Neural cell (in vitro differentiated cells): ENCODE results near the gene LYPD1. TPM values are rescaled to one million over a fixed set of nuclear protein-coding genes. Genes with fewer than 3 reads are reported as not detected.

Experiments used
- H2AFZ ChIP-seq: fragments of 200-600, 300-800 bp; sonication (generic), shearing (Covaris generic); 2 replicates; pipeline ENCODE4 v1.6.0; 2014; ENCODE audit warnings: low read depth, mild to moderate bottlenecking, antibody characterized with exemption, low read length, moderate library complexity
- H3F3A ChIP-seq: fragments of 200-600 bp; shearing (Covaris generic); 2 replicates; pipeline ENCODE4 v1.6.1; 2016; ENCODE audit warnings: mild to moderate bottlenecking, moderate library complexity, mixed read lengths, antibody characterized with exemption, low read length; ENCODE audit not compliant: insufficient read depth, poor library complexity, severe bottlenecking
- H3K27ac ChIP-seq: fragments of 200-600, 300-800 bp; sonication (generic), shearing (Covaris generic); 2 replicates; pipeline ENCODE4 v1.5.1; 2014; ENCODE audit warnings: mild to moderate bottlenecking, low read length, moderate library complexity
- H3K27me3 ChIP-seq: fragments of 300-800, 200-600 bp; sonication (generic), shearing (Covaris generic); 2 replicates; pipeline ENCODE4 v1.6.0; 2014; ENCODE audit warnings: mild to moderate bottlenecking, low read depth, low read length, moderate library complexity; ENCODE audit not compliant: insufficient read depth
- H3K36me3 ChIP-seq: fragments of 300-800, 200-600 bp; sonication (generic), shearing (Covaris generic); 2 replicates; pipeline ENCODE4 v1.5.1; 2014; ENCODE audit warnings: mild to moderate bottlenecking, antibody characterized with exemption, low read length, moderate library complexity; ENCODE audit not compliant: insufficient read depth
- H3K4me2 ChIP-seq: fragments of 300-800, 200-600 bp; sonication (generic), shearing (Covaris generic); 2 replicates; pipeline ENCODE4 v1.6.0; 2014; ENCODE audit warnings: mild to moderate bottlenecking, low read length
- H3K4me3 ChIP-seq: fragments of 300-800, 200-600 bp; sonication (generic), shearing (Covaris generic); 2 replicates; pipeline ENCODE4 v1.5.1; 2014; ENCODE audit warnings: mild to moderate bottlenecking, low read length, moderate library complexity
- H3K79me2 ChIP-seq: fragments of 200-600 bp; shearing (Covaris generic); replicated peaks from 2 replicates; pipeline ENCODE4 v1.6.0; 2014; ENCODE audit warnings: mild to moderate bottlenecking, low read length, moderate library complexity; ENCODE audit not compliant: insufficient read depth
- H3K9ac ChIP-seq: fragments of 300-800, 200-600 bp; sonication (generic), shearing (Covaris generic); 2 replicates; pipeline ENCODE4 v1.6.1; 2016; ENCODE audit warnings: mild to moderate bottlenecking, low read length, mixed read lengths
- H3K9me2 ChIP-seq: fragments of 200-600 bp; shearing (Covaris generic); 2 replicates; pipeline ENCODE4 v1.6.1; 2016; ENCODE audit warnings: mild to moderate bottlenecking, low read length, mixed read lengths; ENCODE audit not compliant: insufficient read depth
- H3K9me3 ChIP-seq: fragments of 200-600, 300-800 bp; sonication (generic), shearing (Covaris generic); 2 replicates; pipeline ENCODE4 v1.6.1; 2016; ENCODE audit warnings: mild to moderate bottlenecking, mixed run types, low read length, moderate library complexity, mixed read lengths
- H4K20me1 ChIP-seq: fragments of 200-600 bp; shearing (Covaris generic); 2 replicates; pipeline ENCODE4 v1.6.1; 2016; ENCODE audit warnings: mild to moderate bottlenecking, mixed run types; ENCODE audit not compliant: insufficient read depth
- EP300 ChIP-seq: fragments of 450-650 bp; conservative IDR thresholded peaks from 2 replicates; pipeline ENCODE4 v1.6.1; 2014; ENCODE audit warnings: antibody characterized with exemption, mild to moderate bottlenecking, moderate library complexity; ENCODE audit not compliant: poor library complexity, severe bottlenecking
- EZH2 ChIP-seq: fragments of 200-600, 300-800 bp; shearing (Covaris generic), sonication (generic); IDR thresholded peaks from 2 replicates; pipeline ENCODE4 v1.6.1; 2014; ENCODE audit warnings: antibody characterized with exemption, low read length, borderline replicate concordance, mild to moderate bottlenecking; ENCODE audit not compliant: insufficient read depth, poor library complexity, severe bottlenecking
- MXI1 ChIP-seq: fragments of 450-650 bp; conservative IDR thresholded peaks from 2 replicates; pipeline ENCODE4 v1.6.1; 2014; ENCODE audit warnings: antibody characterized with exemption, mild to moderate bottlenecking; ENCODE audit not compliant: poor library complexity, severe bottlenecking
- POLR2AphosphoS5 ChIP-seq: IDR thresholded peaks from 2 replicates; pipeline ENCODE4 v1.6.1; 2012
- RAD21 ChIP-seq: fragments of 450-650 bp; conservative IDR thresholded peaks from 2 replicates; pipeline ENCODE4 v1.6.1; 2014; ENCODE audit warnings: antibody characterized with exemption, mild to moderate bottlenecking, moderate library complexity
- SMC3 ChIP-seq: fragments of 450-650 bp; conservative IDR thresholded peaks from 2 replicates; pipeline ENCODE4 v1.6.1; 2014; ENCODE audit warnings: antibody characterized with exemption, mild to moderate bottlenecking, moderate library complexity; ENCODE audit not compliant: poor library complexity
- TAF1 ChIP-seq: IDR thresholded peaks from 2 replicates; pipeline ENCODE4 v1.6.1; 2012; ENCODE audit warnings: low read depth
- polyA plus RNA-seq: library from polyadenylated mRNA; depleted of rRNA; stranded (reverse); fragments of >200 nt; gene quantifications from 2 replicates; pipeline ENCODE4 v1.2.3, GENCODE V29; 2014
- TF ChIP-seq, protein P1 (sequence below): fragments of 450-650 bp; IDR thresholded peaks from 2 replicates; pipeline ENCODE4 v1.5.1; 2014; ENCODE audit warnings: antibody characterized with exemption, mild to moderate bottlenecking, moderate library complexity; ENCODE audit not compliant: poor library complexity, severe bottlenecking
- TF ChIP-seq, protein P2 (sequence below): IDR thresholded peaks from 2 replicates; pipeline ENCODE4 v1.6.1; 2012; ENCODE audit warnings: borderline replicate concordance

The LYPD1 gene
- polyA plus RNA-seq, 1 donor from 2014 or later, result 78.2 TPM

DNA sequence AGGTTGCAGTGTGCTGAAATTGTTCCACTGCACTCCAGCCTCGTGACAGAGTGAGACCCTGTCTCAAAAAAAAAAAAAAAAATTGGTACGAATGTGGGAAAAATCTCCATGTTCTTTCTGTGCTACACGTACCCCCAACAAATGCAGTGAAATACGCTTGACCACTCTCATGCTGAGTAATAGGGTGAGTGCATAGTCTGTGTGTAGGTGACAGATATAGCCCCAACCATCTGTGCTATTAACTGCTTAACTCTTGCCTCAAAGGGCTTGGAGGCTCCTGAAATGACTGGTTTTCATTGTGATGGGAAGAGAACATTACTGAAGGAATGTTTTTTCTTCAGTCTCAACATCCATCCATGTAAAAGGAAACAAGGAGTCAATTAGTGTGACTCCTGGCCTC, 15.7 kb downstream of the LYPD1 start:
- peaks cover 3% of the 10 kb centered on the region for H3F3A ChIP-seq
- no peaks in the 10 kb centered on the region for H3K27me3 ChIP-seq
- no peak overlapping the region for H3K9ac ChIP-seq
- peaks cover 10% of the 10 kb centered on the region for H3K36me3 ChIP-seq
- H3K9me3 ChIP-seq, result no peaks in the 10 kb centered on the region
- TF ChIP-seq EZH2 (no peak), RAD21 (no peak), SMC3 (no peak), TAF1 (no peak), EP300 (no peak), MXI1 (no peak)
- TF ChIP-seq, protein P1, sequence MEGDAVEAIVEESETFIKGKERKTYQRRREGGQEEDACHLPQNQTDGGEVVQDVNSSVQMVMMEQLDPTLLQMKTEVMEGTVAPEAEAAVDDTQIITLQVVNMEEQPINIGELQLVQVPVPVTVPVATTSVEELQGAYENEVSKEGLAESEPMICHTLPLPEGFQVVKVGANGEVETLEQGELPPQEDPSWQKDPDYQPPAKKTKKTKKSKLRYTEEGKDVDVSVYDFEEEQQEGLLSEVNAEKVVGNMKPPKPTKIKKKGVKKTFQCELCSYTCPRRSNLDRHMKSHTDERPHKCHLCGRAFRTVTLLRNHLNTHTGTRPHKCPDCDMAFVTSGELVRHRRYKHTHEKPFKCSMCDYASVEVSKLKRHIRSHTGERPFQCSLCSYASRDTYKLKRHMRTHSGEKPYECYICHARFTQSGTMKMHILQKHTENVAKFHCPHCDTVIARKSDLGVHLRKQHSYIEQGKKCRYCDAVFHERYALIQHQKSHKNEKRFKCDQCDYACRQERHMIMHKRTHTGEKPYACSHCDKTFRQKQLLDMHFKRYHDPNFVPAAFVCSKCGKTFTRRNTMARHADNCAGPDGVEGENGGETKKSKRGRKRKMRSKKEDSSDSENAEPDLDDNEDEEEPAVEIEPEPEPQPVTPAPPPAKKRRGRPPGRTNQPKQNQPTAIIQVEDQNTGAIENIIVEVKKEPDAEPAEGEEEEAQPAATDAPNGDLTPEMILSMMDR, result no peak
- no peak overlapping the region for H3K4me3 ChIP-seq
- H2AFZ ChIP-seq, result no peak overlapping the region
- no peaks in the 10 kb centered on the region for H3K9me2 ChIP-seq
- no peaks in the 10 kb centered on the region for H3K79me2 ChIP-seq
- no peaks in the 10 kb centered on the region for H4K20me1 ChIP-seq
- no peak overlapping the region for H3K4me2 ChIP-seq
- no peak overlapping the region for H3K27ac ChIP-seq

DNA sequence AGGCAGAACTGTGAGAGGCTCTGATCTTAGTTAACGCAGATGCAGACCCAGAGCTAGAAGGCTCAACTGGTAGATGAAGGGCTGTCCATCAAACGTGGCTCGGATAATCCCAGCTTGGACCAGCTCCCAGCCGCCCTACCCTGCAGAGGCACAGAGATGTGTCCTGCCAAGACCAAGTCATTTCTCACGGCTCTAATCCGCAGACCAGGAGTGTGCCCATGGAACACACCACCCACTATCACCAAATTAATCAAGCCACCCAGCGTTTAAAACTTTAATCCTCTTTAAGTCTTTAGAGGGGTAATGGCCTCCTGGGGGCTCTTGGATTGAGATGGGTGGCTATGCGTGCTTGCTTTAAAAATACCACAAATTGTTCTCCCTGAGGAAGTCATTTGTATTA, 17.5 kb downstream of the LYPD1 start:
- TF ChIP-seq POLR2AphosphoS5, result no peak
- Histone ChIP-seq H2AFZ (no peak overlapping the region), H3F3A (peaks cover 3% of the 10 kb centered on the region), H3K79me2 (no peaks in the 10 kb centered on the region), H3K9ac (no peak overlapping the region), H3K27ac (no peak overlapping the region), H4K20me1 (no peaks in the 10 kb centered on the region), H3K9me3 (no peaks in the 10 kb centered on the region), H3K4me3 (no peak overlapping the region), H3K27me3 (no peaks in the 10 kb centered on the region), H3K9me2 (no peaks in the 10 kb centered on the region), H3K36me3 (no peaks in the 10 kb centered on the region), H3K4me2 (no peak overlapping the region)

DNA sequence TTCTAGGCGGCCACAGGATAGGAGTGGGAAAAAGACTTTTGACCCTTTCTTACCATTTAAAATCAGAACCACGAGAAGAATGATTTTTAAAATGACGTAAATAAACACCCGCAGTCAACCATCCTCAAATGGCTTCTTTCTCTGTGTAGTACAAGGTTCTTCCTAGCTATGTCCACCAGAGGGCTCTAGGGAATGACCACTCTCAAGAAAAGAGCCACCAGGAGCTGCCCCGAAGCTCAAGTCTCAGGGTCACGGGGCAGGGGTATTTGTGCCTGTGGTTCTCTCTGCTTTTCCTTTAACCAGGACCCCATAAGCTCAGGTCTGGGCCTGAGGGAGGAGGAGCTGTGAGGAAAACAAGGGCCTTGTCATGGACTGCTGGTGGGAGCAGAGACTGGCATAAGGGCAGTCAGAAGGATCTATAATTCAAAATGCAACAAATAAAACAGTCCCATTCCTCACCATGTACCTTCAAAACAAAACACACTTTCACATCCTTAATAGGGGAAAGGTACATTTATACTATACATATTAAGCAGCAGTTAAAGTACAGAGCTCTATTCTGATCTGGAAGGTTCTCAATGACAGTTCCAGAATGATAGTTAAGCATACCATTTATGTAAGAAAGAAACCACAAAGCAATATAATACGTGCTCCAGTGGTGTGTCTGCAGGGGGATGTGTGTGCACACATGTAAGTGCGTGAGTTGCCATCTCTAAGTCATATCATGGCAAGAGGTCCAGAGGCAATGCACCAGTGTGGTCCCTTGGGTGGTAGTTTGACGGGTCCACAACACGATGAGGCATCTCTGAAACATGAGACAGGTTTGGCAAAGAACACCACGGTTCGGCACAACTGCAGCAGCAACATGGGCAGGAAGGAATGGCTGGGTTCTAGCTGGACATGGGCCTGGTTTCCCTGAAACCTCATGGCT, 18.6 kb downstream of the LYPD1 start:
- Histone ChIP-seq H3K9me3 (no peaks in the 10 kb centered on the region), H3K4me3 (no peak overlapping the region), H3K4me2 (no peak overlapping the region), H3F3A (peaks cover 3% of the 10 kb centered on the region), H3K27ac (no peak overlapping the region), H3K9ac (no peak overlapping the region), H4K20me1 (no peaks in the 10 kb centered on the region), H3K27me3 (no peaks in the 10 kb centered on the region), H3K36me3 (no peaks in the 10 kb centered on the region), H2AFZ (no peak overlapping the region), H3K79me2 (no peaks in the 10 kb centered on the region), H3K9me2 (no peaks in the 10 kb centered on the region)
- no peak for TF ChIP-seq MXI1
- TF ChIP-seq EP300, result no peak
- peak; percentile 23 for TF ChIP-seq SMC3
- TF ChIP-seq, protein P1, result peak; percentile 29
- TF ChIP-seq EZH2, result no peak
- TF ChIP-seq TAF1, result no peak
- no peak for TF ChIP-seq POLR2AphosphoS5
- peak; percentile 12 for TF ChIP-seq RAD21
- TF ChIP-seq, protein P2, sequence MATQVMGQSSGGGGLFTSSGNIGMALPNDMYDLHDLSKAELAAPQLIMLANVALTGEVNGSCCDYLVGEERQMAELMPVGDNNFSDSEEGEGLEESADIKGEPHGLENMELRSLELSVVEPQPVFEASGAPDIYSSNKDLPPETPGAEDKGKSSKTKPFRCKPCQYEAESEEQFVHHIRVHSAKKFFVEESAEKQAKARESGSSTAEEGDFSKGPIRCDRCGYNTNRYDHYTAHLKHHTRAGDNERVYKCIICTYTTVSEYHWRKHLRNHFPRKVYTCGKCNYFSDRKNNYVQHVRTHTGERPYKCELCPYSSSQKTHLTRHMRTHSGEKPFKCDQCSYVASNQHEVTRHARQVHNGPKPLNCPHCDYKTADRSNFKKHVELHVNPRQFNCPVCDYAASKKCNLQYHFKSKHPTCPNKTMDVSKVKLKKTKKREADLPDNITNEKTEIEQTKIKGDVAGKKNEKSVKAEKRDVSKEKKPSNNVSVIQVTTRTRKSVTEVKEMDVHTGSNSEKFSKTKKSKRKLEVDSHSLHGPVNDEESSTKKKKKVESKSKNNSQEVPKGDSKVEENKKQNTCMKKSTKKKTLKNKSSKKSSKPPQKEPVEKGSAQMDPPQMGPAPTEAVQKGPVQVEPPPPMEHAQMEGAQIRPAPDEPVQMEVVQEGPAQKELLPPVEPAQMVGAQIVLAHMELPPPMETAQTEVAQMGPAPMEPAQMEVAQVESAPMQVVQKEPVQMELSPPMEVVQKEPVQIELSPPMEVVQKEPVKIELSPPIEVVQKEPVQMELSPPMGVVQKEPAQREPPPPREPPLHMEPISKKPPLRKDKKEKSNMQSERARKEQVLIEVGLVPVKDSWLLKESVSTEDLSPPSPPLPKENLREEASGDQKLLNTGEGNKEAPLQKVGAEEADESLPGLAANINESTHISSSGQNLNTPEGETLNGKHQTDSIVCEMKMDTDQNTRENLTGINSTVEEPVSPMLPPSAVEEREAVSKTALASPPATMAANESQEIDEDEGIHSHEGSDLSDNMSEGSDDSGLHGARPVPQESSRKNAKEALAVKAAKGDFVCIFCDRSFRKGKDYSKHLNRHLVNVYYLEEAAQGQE, result no peak
